CD4-positive, alpha-beta T cell treated with Interleukin-15 for 4 hours (primary cell): Measurements from ENCODE around the gene GLIPR2.

Source experiments
- DNase-seq: peaks from one replicate; pipeline ENCODE4 v3.0.0-alpha.2; 2020; ENCODE audit warnings: low spot score

GLIPR2 gene

DNA sequence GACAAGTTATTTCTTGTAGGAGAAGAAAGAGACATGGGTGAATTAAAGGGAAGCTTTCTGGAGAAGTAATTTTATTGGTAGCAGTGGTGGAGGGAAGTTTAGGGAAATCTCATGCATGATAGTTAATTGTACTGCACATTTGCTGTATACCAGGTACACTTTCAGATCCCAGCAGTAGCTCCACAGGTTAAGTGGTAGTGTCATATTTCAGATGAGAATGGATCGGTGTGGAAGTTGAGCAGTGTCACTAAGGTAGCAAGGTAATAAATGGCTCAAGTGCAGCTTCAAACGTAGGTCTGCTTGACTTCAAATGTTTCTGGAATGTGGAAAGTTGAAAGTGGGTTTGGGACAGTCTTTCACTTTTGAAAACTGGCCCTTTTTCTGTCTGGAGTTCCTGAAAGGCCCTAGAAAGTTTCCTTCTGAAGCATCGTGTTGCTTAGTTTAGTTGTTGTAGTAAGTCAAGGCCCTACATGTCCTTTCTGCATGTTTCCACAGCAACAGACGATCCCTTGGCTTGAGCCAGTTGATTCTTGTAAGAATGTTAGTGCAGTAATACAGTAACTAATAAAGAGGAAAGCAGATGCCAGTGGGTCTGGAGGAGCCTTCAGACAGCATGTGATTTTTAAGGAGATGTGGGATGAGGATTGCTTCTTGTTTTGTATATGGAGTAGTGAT is 57.9 kb downstream of the GLIPR2 start:
- DNase-seq, result no peak

- DNase-seq, result no peak
Measured at GRCh38 chr9:36204906-36205547, 68.5 kb downstream of the GLIPR2 start.

GRCh38 chr9:36207016-36207415 is 70.5 kb downstream of the GLIPR2 start:
- DNase-seq, result no peak

GRCh38 chr9:36207546-36208012 is 71.0 kb downstream of the GLIPR2 start:
- DNase-seq, result no peak

- no peak for DNase-seq
Measured at GRCh38 chr9:36208521-36209253, 72.2 kb downstream of the GLIPR2 start.

DNA sequence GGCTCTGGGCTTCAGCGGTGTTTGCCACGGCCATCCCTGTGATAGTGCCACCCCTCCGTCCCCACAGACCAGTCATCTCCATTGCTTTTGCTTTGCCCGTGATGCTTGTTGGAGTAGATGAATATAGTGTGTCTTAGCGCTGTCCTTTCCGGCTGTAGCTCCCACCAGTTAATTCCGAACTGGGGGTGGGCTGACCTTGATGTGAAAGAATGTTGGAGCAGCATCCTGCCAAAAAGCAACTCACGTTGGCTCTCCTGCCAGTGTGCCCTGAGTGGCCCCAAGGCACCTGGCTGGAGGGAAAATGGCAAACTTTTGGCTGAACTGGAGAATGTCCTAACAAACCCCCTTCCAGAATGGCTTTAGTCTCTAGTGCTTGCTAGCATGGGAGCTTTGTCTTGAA is 74.2 kb downstream of the GLIPR2 start:
- no peak for DNase-seq

DNA sequence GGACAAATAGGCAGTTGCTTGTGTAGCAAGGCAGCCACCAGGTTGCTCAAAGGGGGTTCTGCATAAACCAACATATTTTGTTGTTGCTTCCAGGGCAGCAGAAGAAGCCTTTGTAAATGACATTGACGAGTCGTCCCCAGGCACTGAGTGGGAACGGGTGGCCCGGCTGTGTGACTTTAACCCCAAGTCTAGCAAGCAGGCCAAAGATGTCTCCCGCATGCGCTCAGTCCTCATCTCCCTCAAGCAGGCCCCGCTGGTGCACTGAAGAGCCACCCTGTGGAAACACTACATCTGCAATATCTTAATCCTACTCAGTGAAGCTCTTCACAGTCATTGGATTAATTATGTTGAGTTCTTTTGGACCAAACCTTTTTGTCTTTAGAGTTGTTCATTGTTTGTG is 75.0 kb downstream of the GLIPR2 start:
- no peak for DNase-seq

DNA sequence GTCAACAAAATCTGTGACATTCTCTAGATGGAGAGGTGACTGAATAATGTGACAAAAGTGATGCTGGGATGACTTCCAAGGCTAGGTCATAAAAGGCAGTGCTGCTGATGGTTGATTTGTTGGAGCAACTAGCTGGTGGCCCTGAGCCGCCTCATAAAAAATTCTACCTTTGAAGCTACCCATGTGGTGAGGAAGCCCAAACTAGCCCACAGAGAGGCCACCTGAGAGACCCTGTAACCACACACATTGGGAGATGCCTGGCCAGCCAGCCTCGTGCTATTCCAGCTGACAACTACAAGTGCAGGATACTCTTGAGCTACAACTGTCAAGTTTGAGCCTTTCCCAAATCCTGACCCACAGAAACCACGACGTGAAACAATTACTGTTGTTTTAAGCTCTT is 76.9 kb downstream of the GLIPR2 start:
- DNase-seq, result no peak
